Adrenal gland (tissue), 5 donors: Measurements from ENCODE around the gene ZSCAN25.

Experiments
- CTCF ChIP-seq, 6 experiments: fragments of 450-650 bp in 4 of 6; fragments of 200-600 bp in 2 of 6; sonication (generic) in 1 of 6; IDR thresholded peaks; 1 replicate in 5 of 6; 2 replicates in 1 of 6; pipeline versions ENCODE4 v1.5.1 to v1.8.0; 2016 to 2021; ENCODE audit warnings: antibody characterized with exemption in 6 of 6, mild to moderate bottlenecking in 2 of 6, moderate library complexity in 1 of 6
- POLR2A ChIP-seq, 2 donors: fragments of 450-650 bp; IDR thresholded peaks; one replicate each; pipeline ENCODE4 v1.6.1; 2017; ENCODE audit warnings: antibody characterized with exemption in 2 of 2, mild to moderate bottlenecking in 2 of 2, moderate library complexity in 1 of 2
- donor health status: DM: no; HTN: no; CAD: no.

DNA sequence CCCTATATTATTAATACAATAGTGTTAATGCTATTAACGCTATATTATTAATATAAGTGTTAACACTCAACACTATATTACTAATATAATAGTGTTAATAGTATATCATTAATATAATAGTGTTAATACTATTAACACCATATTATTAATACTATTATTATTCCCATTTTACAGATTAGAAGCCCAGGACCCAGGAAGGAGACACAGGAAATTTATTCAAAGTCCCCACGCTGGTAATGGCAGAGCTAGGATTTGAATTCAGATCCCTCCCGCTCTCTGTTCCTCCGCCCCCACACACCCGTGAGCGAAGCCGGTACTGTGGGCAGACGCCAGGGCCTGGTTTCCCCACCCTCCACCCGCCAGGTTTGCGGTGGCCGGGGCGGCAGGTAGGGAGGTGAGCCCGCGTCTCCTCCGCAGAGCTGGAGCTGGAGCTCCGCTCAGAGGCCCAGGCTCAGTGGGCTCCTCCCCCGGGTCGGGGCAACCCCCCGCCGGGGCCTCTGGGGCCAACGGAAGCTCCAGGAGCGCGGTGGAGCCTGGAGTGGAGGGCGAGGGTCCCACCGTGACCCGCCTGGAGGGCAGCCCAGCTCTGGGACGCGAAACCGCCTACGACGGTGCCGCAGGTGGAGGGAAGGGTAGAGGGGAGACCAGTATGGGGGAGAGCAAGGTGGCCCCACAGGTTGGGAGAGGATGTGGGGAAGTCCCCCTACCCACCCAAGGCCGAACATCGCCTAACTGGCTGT is 18.8 kb upstream of the ZSCAN25 start, which contains the start of gene TMEM225B:
- TF ChIP-seq CTCF (IDR thresholded peaks at IDR 0.05), result no peak
- no peak for TF ChIP-seq POLR2A (IDR thresholded peaks at IDR 0.05)
